Measurements from ENCODE around the gene CADM1.

CADM1 gene

GRCh38 chr11:115255006-115255762 is 249.0 kb downstream of the CADM1 start:
- DNase-seq (ENCODE audit: low read depth in 4 of 4, low spot score in 1 of 4), result no peak

DNA sequence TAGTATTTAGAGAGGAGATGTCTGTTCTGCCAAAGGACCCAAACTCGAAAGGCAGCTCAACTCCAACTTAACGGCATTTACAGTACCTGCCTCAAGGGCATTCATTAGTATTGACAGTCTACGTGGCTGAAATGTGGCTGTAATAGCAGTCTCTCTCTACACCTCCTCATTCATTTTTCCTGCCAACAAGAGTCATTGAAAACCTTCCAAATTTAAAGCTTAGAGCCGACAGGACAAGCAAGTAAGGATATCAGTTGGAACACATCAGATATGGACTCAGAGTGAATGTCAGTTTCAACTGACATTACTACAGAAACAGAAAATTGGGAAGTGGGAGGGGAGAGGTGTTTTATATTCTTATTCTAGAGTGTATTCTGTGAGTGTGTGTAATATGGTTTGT is 253.1 kb downstream of the CADM1 start:
- DNase-seq (ENCODE audit: low read depth in 4 of 4, low spot score in 1 of 4), result no peak

DNA sequence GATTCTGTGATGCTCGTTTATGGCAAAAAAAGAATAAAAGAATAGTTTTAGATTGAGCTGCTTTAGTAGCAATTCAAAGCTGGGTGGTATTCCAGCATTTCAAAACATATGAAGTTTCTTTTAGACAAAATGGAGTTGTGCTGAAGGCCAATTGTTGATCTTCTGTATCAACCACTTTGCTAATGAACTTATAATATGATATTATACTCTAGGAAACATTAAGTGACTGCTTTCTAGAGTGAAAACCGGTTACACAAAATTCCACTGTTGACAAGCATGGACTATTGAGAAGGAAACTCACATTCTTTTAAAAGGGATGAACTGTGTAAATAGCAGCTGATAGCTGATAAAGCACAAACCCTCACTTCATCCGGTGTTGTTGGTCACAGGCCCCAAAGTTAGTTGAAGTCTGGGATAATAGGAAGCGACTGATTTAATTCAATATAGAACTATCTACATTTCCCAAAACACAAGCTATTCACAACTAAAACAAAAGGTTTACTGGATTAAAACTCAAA is 255.1 kb downstream of the CADM1 start:
- no peak for DNase-seq (ENCODE audit: low read depth in 4 of 4, low spot score in 1 of 4)

DNA sequence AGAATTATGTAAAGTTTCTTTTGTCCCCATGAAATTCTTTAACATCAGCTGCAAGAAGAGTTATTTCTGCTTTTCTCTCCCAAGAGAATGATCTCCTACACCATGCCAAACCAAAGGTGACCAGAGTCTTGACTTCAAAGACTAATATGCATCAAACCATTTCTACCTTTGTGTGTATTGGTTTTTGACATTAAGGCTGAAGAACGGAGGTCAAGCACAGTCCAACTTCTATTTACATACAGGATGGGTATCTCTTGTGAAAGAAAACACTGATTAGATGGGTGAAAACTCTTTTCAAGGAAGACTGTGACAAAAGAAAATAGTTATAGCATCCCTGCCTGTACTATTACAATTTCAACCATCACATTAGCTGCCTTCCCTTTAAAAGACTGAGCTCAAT is 256.3 kb downstream of the CADM1 start:
- DNase-seq (ENCODE audit: low read depth in 4 of 4, low spot score in 1 of 4), result no peak

DNA sequence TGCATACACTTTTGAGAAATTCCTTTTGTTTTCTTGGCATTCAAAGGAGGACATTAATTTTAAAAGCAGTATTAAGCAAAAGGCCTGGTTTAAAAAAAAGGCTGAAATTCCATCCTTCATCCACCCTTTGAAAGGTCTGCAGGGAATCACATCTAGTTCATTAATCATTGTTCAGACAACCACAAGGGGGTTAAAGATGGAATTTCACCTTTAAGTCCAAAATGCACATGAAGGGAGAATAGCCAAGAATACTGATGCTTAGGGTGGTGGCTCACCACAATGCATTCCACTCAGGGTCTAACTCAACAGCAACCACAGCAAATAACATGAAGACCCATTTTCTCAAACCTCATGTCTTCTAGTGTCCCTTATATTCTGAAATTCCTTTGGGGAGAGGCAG is 256.9 kb downstream of the CADM1 start:
- no peak for DNase-seq (ENCODE audit: low read depth in 4 of 4, low spot score in 1 of 4)

DNA sequence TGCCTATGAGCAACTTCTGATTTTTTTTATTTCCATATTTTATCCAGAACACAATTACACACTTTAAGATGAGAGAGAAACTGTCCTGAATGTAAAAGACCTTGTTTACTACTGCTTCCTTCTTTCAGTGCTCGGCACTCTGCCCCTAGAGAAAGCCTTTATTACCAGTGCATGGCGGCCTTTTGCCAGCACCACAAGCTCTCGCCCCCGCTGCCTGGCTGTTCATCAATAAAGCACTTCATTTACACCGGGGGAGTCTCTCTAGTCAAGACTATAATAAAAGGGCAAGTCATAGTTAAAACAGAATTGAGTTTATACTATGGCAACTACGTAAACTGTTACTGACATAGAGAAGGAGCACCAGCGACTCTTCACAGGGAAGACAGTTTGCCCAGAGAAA is 259.5 kb downstream of the CADM1 start:
- DNase-seq (ENCODE audit: low read depth in 4 of 4, low spot score in 1 of 4), result no peak

DNA sequence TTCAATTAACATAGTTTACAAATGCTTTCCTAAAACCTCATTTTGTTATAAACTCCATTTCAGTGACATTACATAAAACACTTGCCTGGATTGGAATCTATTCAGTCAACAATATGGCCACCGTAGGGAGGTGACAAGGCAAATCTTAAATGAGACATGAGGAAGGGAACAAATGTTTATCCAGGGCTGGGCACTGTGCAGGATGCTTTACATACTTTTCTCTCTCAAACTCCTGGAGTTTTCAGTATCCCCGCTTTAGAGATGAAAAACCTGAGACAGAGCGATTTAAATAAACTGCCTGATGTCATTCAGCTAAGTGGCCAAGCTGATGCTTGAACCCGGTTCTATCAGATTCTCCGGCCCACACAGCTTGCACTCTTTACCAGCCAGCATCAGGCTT is 259.9 kb downstream of the CADM1 start:
- DNase-seq (ENCODE audit: low read depth in 4 of 4, low spot score in 1 of 4), result no peak

DNA sequence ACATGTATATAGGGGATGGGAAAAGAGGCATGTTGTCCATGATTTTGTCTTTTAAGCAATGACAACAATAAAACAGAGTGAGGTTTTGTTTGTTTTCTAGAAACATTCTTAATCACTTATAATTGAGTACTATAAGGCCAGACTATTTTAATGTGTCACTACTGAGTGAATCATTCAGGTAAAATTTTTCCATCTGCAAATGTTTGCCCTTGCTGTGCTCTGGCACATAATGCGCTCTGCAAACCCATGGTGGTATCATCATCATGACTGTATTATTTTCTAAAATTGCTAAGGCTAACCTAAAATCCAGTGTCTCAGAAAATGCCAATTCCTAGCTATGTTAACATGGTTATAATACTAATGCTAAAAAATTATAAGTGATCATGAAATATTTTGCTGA is 261.2 kb downstream of the CADM1 start:
- no peak for DNase-seq (ENCODE audit: low read depth in 4 of 4, low spot score in 1 of 4)

GRCh38 chr11:115241899-115242298 is 262.3 kb downstream of the CADM1 start:
- DNase-seq (ENCODE audit: low read depth in 4 of 4, low spot score in 1 of 4), result no peak

GRCh38 chr11:115238791-115239190 is 265.4 kb downstream of the CADM1 start:
- DNase-seq (ENCODE audit: low read depth in 4 of 4, low spot score in 1 of 4), result no peak

- no peak for DNase-seq (ENCODE audit: low read depth in 4 of 4, low spot score in 1 of 4)
These were observed 266.1 kb downstream of the CADM1 start for GRCh38 chr11:115238086-115238485.

- DNase-seq (ENCODE audit: low read depth in 4 of 4, low spot score in 1 of 4), result no peak
These were observed 266.6 kb downstream of the CADM1 start for GRCh38 chr11:115237578-115237977.

DNA sequence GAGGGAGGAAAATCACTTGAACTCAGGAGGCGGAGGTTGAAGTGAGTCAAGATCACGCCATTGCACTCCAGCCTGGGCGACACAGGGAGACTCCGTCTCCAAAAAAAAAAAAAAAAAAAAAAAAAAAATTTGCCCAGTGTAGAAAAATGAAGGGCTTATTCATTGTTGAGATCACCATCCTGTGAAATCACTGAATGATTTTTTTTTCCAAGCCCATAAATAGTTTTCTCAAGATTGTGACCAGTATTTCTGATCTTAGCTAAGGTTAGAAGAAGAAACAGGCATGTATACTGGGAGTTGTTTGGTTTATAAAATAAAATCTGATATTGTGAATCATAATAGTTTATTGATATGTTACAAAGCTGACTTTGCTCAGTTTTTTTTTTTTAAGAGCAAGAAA is 269.4 kb downstream of the CADM1 start:
- DNase-seq (ENCODE audit: low read depth in 4 of 4, low spot score in 1 of 4), result no peak

- no peak for DNase-seq (ENCODE audit: low read depth in 4 of 4, low spot score in 1 of 4)
These were observed 277.7 kb downstream of the CADM1 start for GRCh38 chr11:115226556-115226955.

DNA sequence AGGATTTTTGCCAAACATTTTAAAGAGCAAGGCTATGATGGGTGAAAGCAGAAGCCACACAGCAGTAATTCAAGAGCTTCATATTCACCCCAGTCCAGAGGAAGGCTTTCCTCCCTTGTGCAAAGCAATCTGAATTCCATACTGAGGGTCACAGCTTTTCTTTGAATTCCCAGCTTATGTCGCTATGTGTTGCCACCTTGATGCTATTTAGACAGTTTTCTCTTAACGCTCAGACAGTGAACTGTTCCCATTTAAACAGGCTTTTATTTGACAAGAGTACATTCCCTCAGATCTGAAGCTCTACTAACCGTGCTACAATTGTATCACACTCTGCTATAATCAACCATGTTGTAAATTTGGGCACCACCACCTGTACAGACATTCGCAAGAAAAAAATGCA is 279.7 kb downstream of the CADM1 start:
- DNase-seq (ENCODE audit: low read depth in 4 of 4, low spot score in 1 of 4), result no peak

DNA sequence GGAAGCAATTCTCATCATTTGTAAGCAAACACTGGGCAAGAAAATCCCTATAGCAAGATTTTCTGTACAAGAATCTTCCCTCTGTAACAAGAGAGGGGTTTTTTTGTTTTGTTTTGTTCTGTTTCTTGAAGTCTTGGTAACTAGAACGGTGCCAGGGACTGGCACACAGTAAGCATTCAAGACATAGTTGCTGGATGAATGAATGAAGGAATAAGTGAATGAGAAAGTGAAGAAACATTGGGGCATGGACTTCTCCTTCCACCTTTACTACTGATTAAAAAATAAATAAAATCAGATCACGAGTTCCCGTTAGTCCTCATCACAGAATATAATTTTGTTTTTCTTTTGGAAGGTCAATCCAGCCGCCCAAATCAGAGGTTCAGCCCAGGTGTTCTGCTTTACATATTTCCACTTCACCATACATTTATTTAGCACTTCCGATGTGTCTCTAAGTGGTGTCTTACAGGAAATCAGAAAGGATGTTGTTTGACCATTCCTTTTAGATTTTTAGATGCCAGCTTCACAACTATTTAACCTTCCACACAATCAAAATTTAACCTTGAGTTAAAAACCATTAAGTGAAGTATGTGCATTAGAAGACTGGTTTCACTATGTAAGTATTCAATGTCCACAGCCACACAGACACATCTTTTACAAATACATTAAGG is 281.2 kb downstream of the CADM1 start:
- DNase-seq (ENCODE audit: low read depth in 4 of 4, low spot score in 1 of 4), result no peak

DNA sequence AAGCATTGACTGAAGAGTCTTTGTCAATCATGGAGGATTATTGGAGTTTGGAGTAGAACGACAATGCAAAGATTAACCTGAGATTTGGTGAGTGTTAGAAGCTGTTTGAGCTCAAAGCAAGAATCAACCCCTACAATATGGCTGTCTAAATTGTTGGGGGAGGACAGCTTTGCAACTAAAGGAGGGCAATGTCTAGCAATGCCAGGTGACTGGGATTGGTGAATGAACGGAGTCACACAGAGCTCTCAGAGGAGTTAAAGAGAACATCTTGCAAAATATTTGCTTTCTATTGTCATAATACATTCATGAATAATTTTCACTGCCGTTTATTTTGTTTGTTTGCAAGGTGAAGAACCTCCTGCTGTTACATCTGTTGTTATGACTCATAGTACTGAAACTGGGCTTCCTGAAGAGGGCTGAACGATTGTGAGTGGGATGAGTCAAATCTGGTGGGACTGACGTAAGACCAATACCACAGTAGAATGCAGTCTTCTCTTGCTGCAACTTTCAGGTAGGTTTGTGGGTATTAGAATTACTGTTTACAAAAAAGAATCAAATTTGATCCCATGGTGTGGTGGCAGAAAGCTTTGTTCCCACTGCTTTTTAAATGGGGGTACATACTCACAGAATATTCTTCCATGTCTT is 281.9 kb downstream of the CADM1 start:
- DNase-seq (ENCODE audit: low read depth in 4 of 4, low spot score in 1 of 4), result no peak

DNA sequence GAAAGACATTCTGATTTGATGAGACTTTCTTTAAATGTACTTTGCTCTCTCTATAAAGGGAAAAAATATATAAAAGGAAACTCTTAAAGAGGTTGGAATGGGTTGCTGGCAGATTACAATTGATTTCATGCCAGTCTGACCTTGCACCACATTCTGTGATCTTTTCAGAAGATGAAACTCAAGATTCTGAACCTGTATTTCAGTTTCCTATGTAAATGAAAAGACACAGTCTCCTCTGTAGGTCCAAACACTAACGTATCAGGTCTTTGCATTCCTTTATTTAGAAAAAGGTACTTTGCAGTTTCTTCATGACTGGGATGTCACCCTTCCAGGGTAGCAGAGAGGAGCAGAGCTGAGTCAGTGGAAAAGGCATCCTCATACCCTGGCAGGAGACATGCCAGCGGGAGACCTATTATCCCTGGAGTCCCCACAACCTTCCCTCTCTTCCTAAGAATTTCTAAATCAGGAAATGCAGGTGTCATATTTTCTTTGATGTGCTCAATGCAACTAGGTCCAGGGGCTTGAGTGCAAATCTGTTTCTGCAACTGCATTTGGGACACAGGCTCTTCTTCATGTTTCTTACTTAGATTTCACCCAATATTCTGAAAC is 282.6 kb downstream of the CADM1 start:
- DNase-seq (ENCODE audit: low read depth in 4 of 4, low spot score in 1 of 4), result no peak

GRCh38 chr11:115220911-115221310 is 283.3 kb downstream of the CADM1 start:
- DNase-seq (ENCODE audit: low read depth in 4 of 4, low spot score in 1 of 4), result no peak

- no peak for DNase-seq (ENCODE audit: low read depth in 4 of 4, low spot score in 1 of 4)
These were observed 283.8 kb downstream of the CADM1 start for GRCh38 chr11:115220423-115220822.

DNA sequence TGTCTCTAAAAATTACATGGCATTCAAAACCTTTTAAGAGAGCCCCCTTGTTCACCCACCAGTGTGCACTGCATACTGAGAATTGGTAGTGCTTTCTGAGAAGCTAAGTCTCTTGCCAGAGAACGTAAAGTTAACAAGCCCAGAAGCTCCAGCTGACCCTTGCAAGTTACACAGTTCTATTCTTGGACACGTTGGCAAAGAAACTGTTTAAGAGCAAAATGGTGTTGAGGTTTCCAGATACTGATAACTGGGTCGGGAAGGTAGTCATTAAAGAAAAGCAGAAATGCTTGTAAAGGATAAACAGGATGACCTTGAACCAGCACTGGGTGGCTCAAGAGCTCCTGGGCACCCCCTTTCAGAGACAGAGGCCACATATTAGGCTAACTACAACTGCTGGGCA is 284.8 kb downstream of the CADM1 start:
- DNase-seq (ENCODE audit: low read depth in 4 of 4, low spot score in 1 of 4), result no peak

Data from stimulated activated CD4-positive, alpha-beta T cell treated with anti-CD3 and anti-CD28 coated beads, Interleukin-1b, Interleukin-23, amount 100 ng/mL, for 24 hours (primary cell).